ENCODE measurements around the gene FRYL.
"Not testable (repeated sequence)": the region's sequence is repeated elsewhere in the genome, so short reads cannot be mapped to it uniquely, and the experiment has no call there.

The FRYL gene

DNA sequence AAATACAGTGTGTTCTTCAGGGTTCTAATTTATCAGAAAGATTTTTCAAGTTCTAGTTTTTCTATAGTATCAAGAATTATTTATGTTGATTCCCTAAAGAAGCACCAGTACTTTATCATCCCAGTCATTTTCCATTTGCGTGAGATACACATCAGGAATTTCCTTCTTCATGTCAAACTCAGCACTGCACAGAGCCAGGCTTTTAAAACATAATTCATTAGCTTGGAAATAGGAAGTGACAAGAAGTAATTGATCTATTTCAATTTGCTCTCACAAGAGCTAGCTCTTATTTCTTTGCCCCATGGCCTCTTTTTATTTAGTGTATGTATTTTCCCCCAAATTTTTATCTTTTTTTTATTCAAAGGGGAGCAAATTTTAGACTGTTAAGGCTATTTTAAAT, 309.9 kb downstream of the FRYL start:
- TF ChIP-seq, protein P1, sequence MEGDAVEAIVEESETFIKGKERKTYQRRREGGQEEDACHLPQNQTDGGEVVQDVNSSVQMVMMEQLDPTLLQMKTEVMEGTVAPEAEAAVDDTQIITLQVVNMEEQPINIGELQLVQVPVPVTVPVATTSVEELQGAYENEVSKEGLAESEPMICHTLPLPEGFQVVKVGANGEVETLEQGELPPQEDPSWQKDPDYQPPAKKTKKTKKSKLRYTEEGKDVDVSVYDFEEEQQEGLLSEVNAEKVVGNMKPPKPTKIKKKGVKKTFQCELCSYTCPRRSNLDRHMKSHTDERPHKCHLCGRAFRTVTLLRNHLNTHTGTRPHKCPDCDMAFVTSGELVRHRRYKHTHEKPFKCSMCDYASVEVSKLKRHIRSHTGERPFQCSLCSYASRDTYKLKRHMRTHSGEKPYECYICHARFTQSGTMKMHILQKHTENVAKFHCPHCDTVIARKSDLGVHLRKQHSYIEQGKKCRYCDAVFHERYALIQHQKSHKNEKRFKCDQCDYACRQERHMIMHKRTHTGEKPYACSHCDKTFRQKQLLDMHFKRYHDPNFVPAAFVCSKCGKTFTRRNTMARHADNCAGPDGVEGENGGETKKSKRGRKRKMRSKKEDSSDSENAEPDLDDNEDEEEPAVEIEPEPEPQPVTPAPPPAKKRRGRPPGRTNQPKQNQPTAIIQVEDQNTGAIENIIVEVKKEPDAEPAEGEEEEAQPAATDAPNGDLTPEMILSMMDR (IDR thresholded peaks at IDR 0.05; ENCODE audit: control insufficient read depth, insufficient read depth, low read depth, low read length, missing control alignments) = no peak

DNA sequence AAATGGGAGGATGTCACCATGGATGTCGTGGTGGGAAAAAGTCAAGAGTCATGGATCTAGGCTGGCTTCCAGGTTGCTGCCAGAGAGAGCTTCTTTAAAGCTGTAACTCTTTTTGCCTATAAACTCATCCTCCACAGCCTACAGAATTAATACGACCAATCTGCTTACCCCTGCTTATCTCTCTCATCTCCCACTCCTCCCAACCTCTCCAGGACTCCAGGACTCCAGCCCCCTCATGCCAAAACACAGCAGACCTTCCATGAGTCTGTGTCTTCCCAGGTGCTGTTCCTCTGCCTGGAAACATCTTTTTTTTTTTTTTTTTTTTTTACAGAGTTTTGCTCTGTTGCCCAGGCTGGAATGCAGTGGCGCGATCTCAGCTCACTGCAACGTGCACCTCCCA, 312.2 kb downstream of the FRYL start:
- TF ChIP-seq, protein P1 (IDR thresholded peaks at IDR 0.05; ENCODE audit: control insufficient read depth, insufficient read depth, low read depth, low read length, missing control alignments) = no peak
- H3K4me3 ChIP-seq (ENCODE audit: control insufficient read depth, low read depth, low read length) = no peak overlapping the region
- DNase-seq (ENCODE audit: low read depth) = no peak

More for the DNA sequence above, 309.9 kb downstream of the FRYL start:
- DNase-seq (ENCODE audit: low read depth) = no peak
- no peak overlapping the region for H3K4me3 ChIP-seq (ENCODE audit: control insufficient read depth, low read depth, low read length)

DNA sequence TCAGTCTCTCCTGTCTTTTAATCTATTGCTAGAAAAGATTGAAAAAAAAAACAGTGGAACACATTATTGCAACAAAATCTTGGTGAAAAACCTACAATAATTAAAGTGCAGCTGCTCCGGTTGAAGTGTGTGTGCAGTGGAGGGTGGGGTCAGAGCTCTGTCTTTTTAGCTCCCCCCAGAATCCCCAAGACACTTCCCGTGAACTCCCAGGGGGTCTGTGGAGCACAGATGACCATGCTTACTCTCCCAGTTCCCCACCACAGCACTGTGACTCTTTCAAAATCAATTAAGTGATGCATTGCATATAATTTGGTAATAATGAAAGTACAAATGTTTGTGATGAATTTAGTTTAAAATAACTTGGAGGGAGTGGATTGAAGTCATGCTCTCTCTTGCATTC, 312.6 kb downstream of the FRYL start:
- H3K4me3 ChIP-seq (ENCODE audit: control insufficient read depth, low read depth, low read length) = no peak overlapping the region
- TF ChIP-seq, protein P1 (IDR thresholded peaks at IDR 0.05; ENCODE audit: control insufficient read depth, insufficient read depth, low read depth, low read length, missing control alignments) = no peak
- DNase-seq (ENCODE audit: low read depth) = no peak

DNA sequence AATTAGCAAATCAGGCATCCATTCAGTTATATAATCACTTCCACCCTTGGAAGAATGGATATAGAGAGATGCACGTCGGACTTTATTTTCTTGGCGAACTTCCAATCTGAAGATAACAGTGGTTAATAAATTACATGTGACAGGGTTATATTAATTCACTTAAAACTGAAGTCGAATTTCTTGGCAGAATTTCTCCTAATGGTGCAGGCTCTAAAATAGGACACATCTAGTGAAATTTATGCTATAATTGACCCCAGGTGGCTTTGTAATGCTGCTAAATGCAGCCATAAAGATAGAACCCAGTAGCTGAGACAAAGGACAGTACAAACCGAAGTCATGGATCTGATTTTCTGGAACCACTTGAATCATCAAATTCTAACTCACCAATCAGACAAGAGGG, 317.7 kb downstream of the FRYL start:
- TF ChIP-seq, protein P1 (IDR thresholded peaks at IDR 0.05; ENCODE audit: control insufficient read depth, insufficient read depth, low read depth, low read length, missing control alignments) = no peak
- no peak overlapping the region for H3K4me3 ChIP-seq (ENCODE audit: control insufficient read depth, low read depth, low read length)
- DNase-seq (ENCODE audit: low read depth) = no peak

DNA sequence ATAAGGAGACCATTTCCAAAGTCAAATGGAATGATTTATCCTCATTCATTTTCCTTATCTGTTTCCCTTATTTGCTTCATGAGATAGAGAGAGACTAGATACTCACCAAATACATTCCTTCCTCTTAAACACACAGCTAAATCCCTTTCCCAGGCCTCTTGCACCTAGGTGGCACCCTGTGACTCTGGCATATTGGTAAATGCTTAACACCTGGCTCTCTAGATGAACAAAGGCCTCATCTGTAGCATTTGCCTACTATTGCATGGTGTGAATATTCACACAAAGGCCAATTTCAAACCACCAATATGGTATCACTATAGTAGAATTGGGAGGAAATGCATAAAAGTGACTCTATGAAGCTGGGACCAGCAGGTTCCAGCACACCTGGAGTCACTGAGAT, 319.1 kb downstream of the FRYL start:
- no peak overlapping the region for H3K4me3 ChIP-seq (ENCODE audit: control insufficient read depth, low read depth, low read length)
- TF ChIP-seq, protein P1 (IDR thresholded peaks at IDR 0.05; ENCODE audit: control insufficient read depth, insufficient read depth, low read depth, low read length, missing control alignments) = no peak
- no peak for DNase-seq (ENCODE audit: low read depth)

DNA sequence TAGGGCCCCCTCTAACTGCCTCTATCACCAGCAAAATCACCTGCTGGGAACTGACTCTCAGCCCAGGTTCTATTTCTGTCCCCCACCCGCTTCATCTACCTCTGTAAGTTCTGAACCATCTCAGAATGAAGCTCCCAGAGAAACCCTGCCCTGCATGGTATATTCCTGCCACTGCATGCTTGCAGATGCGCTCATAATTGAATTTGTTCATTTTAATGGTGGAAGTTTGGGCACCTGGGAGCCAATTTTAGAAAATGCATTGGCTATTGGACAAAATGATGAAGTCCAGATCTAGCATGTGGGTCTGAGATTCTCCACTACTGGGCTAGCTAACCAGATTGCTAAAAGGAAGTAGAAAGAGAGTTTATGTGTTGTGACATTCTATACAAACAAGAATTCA, 325.5 kb downstream of the FRYL start:
- H3K4me3 ChIP-seq (ENCODE audit: control insufficient read depth, low read depth, low read length) = no peak overlapping the region
- DNase-seq (ENCODE audit: low read depth) = no peak
- TF ChIP-seq, protein P1 (IDR thresholded peaks at IDR 0.05; ENCODE audit: control insufficient read depth, insufficient read depth, low read depth, low read length, missing control alignments) = no peak

DNA sequence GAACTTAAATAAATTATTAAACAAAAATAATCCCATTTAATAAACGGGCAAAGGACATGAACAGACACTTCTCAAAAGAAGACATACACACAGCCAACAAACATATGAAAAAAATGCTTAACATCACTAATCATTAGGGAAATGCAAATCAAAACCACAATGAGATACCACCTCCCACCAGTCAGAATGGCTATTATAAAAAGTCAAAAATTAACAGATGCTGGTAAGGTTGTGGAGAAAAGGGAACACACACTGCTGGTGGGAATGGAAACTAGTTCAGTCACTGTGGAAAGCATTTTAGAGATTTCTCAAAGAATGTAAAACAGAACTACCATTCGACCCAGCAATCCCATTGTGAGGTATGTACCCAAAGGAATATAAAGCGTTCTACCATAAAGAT, 328.4 kb downstream of the FRYL start:
- DNase-seq (ENCODE audit: low read depth); H3K4me3 ChIP-seq (ENCODE audit: control insufficient read depth, low read depth, low read length): not testable (repeated sequence)

Data from AG09309 (cell line).